Measurements from ENCODE around the gene RASSF8. TPM values are rescaled to one million over a fixed set of nuclear protein-coding genes. Genes with fewer than 3 reads are reported as not detected.

RASSF8 gene
- total RNA-seq, 1 experiment from 2014 or later: 9.2 TPM

GRCh38 chr12:26124446-26125399, 166.2 kb downstream of the RASSF8 start, which contains the start of gene BHLHE41:
TSS of gene BHLHE41 (minus strand) at chr12:26125037. CDS start at chr12:26124779, 258 bp downstream.
- H3K4me3 ChIP-seq (replicated peaks in 1 of 2; ENCODE audit: low read depth in 1 of 2, low read length in 2 of 2): peak within 1 kb of the TSS; percentile 50 to 66
- DNase-seq (ENCODE audit: low read depth, low spot score): no peak
- POLR2A ChIA-PET: interaction anchor here (0.6 to 1.5 kb wide), 4 partner anchors 15 to 1255 kb away, joined by 3 to 4 read pairs (median 4); no protein-coding TSS in a partner anchor
- H2AFZ ChIP-seq (ENCODE audit: low read depth, low read length, poor library complexity, severe bottlenecking): peak within 1 kb of the TSS; percentile 14
- peaks cover 14 to 42% of the 10 kb centered on the region in 2 experiments for H3K4me1 ChIP-seq (ENCODE audit: control insufficient read depth in 1 of 2, insufficient read depth in 2 of 2, low read length in 2 of 2)
- ATAC-seq: peak; percentile 4; the same call in 1 of the 2 replicates
- no peaks in the 10 kb centered on the region for H3K36me3 ChIP-seq (ENCODE audit: control insufficient read depth in 1 of 2, insufficient read depth in 2 of 2, low read length in 2 of 2)
- peak within 1 kb of the TSS; percentile 96 for H3K4me2 ChIP-seq (ENCODE audit: low read length)
- H3K9me3 ChIP-seq (ENCODE audit: control insufficient read depth in 1 of 2, insufficient read depth in 1 of 2, low read depth in 1 of 2, low read length in 2 of 2): no peaks in the 10 kb centered on the region
- H3K9me2 ChIP-seq (ENCODE audit: insufficient read depth): no peaks in the 10 kb centered on the region
- BruUV-seq (replicated peaks): TSS peak; percentile 84
- peaks cover 11% of the 10 kb centered on the region; the same call in 1 of the 2 replicates for H3K27me3 ChIP-seq (ENCODE audit: insufficient read depth, low read length)
- RAD21 ChIA-PET (ENCODE audit: low non-redundant PET in 1 of 2, low total read pairs in 2 of 2, uncharacterized antibody in 2 of 2, unreplicated experiment in 2 of 2): interaction anchor here in 1 of 2 experiments (0.6 kb wide), 1 partner anchor 76 kb away, joined by 4 read pairs; no protein-coding TSS in a partner anchor
- intact Hi-C loops (cut with micrococcal nuclease): loop anchor here (10.0 kb wide), 1 partner anchor 180 kb away; no protein-coding TSS in a partner anchor
- H3K27ac ChIP-seq (ENCODE audit: low read depth, low read length): peak within 1 kb of the TSS; percentile 73
- CTCF ChIA-PET: interaction anchor here (1.2 to 2.3 kb wide), 2 partner anchors 10 to 527 kb away, joined by 4 to 7 read pairs; no protein-coding TSS in a partner anchor
- no peaks in the 10 kb centered on the region for H3K79me2 ChIP-seq (ENCODE audit: insufficient read depth, low read length)
- TF ChIP-seq MAX (IDR thresholded peaks at IDR 0.05): 0 out of 2 replicates have a peak, but pooled peaks have one; percentile 57
- TF ChIP-seq JUND (IDR thresholded peaks at IDR 0.05): no peak
- peak; percentile 29 for TF ChIP-seq TCF7L2 (IDR thresholded peaks at IDR 0.05; ENCODE audit: borderline replicate concordance, extremely low read depth, insufficient read depth, insufficient read length)
- TF ChIP-seq SP1 (IDR thresholded peaks at IDR 0.05; ENCODE audit: low read depth): 0 out of 2 replicates have a peak, but pooled peaks have one; percentile 4
- TF ChIP-seq ATF3 (IDR thresholded peaks at IDR 0.05): no peak
- peak within 1 kb of the TSS; percentile 72 for H3K9ac ChIP-seq (ENCODE audit: low read length)
- H4K20me1 ChIP-seq (ENCODE audit: insufficient read depth): no peaks in the 10 kb centered on the region

Measured in HCT116 (cell line).